GM18951 (cell line): ENCODE results near the gene TOX4.

Experiments used
- POLR2A ChIP-seq: IDR thresholded peaks from 4 replicates; pipeline ENCODE4 v1.6.1; 2011; ENCODE audit warnings: mild to moderate bottlenecking; ENCODE audit not compliant: insufficient read length, insufficient read depth; ENCODE audit errors: extremely low read depth
- in situ Hi-C: fragments of 300-500 bp; cut with MboI; formaldehyde crosslinking; loops from one replicate; pipeline ENCODE4 v1.12.0; 2022; ENCODE audit warnings: low sequenced_read_pairs, mixed read lengths, inconsistent platforms; ENCODE audit not compliant: unreplicated experiment

TOX4 gene

DNA sequence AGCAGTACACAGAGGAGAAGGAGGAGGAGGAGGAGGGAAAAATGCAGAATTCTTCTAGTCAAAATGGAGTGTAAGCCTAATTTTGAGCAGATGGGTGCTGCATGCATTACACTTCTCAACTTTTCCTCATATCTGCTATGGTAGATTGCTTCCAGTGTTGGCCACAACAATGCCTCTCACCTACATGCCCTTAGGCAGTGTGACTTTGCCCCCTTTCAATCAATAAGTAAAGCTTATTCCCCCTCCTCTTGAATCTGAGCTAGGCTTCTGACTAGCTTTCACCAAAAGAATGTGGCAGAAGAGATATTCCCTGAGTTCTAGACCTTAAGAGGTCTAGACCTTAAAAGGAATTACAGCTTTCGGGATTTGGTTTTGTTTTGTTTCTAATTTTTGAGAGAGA, 37.3 kb downstream of the TOX4 start:
- TF ChIP-seq POLR2A: no peak
- in situ Hi-C loops: no loop called here

DNA sequence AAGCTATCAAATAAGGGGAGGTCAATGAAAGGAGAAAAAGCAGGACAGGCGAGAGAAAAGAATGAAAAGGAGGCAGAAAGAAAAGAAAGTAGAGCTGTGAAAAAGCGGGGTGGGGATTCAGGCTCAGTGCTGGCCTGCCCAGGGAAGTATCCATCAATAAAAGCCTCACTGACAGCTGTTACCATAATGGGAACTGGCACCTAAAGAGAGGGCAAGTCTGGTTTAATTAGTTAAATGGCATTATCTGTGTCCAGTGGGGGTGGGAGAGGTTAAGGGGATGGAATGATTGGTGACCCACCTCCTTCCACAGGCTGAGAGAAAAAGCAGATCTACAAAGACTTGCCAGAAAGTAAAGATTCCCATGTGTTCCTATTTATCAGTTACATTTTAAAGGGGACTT, 41.7 kb downstream of the TOX4 start:
- in situ Hi-C loops: no loop called here
- no peak for TF ChIP-seq POLR2A

DNA sequence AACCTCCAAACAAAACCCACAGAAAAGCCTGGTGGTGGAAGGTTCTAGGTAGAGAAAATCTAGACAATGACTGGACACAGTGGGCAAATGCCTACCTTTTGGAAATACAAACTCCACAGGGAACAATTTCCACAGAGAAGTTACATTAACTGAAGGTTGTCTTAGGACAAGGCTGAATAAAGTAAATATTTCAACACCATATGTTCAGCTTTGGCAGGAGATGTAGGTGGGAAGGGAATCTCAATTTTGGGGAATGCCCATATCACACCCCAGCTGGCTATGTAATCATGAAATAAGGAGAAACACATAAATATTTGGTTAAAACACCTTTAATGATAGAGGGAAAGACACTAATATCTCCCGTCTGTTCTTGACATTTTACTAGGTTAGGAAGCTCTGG, 43.8 kb downstream of the TOX4 start:
- in situ Hi-C loops: no loop called here
- no peak for TF ChIP-seq POLR2A

DNA sequence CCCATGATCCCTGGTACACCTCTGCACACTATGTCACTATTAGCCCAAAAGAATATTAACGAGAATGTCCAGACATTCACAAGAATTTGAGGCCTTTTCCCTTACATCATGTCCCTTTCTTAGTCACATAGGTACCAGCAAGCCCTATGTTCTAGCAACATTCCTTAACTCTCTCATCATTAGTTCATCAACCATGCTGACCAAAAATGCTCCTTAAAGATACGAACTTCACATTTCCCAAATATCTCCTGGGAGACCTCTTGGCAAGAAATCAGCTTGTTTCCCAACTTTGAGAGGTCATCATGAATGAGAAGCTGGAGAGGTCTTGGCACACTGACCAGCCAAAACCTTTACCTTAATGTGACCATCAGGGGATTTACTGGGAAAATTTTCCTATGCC, 44.5 kb downstream of the TOX4 start:
- TF ChIP-seq POLR2A: no peak
- in situ Hi-C loops: no loop called here

DNA sequence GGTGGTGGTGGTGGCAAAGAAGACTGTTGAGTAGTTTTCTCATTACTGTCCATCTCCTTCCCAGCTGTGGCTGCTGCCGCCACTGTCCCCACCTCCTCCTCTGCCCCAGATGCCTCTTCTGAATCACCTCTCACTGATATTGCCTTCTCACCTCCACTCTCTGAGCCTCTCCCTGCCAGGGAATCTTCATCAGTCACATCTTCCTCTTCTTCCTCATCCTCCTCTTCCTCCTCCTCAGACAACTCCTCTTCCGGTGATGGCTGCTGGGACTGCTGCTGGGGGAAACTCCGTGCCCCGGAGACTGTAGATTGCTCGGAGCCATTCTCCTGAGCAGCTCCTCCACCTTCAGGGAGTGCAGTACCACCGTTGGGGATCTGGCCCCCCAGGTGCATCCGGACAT, 46.2 kb downstream of the TOX4 start:
- in situ Hi-C loops: no loop called here
- TF ChIP-seq POLR2A: no peak

DNA sequence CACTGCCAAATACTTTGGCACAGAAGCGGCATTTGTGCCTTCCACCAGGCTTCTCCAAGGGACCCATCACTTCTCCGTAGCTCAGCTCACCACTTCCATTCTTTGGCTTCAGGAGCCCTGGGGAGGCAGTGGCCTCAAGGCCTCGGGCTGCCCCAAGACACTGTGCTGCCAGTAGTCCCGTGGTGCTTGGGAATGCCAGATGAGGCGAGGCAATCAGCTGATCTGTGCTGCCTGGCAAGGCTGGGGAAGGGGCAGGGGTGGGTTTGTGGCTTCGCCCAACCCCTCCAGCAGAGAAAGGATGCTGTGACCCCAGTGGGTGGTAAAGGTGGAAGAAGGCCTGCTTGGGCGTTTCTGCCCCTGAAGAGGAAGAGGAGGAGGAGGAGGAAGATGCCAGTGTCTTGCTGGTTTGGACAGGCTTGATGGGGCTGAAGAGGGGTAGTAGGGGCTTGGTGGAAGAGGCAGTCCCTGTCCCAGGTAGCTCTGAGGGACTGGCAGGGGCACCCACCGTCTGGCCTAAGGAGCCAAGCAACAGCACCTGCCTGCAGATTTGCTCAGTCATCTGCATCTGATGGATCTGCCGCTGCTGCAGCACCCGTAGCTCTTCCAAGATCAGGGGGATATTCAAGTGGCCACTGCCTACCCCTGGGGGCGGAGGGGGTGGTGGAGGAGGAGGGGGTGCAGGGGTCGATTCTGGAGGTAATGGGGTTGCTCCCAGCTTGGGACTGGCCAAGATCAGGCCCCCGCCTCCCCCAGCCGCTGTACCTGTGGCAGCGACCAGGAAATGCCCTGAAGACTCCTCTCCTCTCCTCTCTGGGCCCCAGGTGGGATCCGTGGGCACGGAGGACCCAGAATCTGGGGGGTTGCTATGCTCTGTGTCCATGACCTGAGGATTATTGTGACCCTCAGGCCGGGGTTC, 47.8 kb downstream of the TOX4 start:
- in situ Hi-C loops: no loop called here
- no peak for TF ChIP-seq POLR2A

DNA sequence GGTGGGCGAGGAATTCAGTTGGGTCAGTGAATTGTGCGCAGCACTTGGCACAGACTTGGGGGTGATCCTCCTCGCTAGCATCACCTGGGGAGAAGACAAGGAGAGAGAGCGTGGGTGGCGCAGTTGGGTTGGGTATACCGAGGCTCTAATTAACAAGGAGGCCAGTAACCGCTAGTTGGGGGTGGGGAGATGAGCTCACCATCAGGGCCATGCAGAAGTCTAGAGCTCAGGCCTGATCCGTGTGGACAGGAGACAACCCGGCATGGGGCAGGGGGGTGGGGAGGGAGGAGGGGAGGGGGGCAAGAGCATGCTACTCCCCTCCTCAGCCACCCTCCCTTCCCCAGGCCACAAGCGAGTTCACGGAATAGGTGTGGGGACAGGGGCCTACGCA, 48.6 kb downstream of the TOX4 start:
- no peak for TF ChIP-seq POLR2A
- in situ Hi-C loops: no loop called here

DNA sequence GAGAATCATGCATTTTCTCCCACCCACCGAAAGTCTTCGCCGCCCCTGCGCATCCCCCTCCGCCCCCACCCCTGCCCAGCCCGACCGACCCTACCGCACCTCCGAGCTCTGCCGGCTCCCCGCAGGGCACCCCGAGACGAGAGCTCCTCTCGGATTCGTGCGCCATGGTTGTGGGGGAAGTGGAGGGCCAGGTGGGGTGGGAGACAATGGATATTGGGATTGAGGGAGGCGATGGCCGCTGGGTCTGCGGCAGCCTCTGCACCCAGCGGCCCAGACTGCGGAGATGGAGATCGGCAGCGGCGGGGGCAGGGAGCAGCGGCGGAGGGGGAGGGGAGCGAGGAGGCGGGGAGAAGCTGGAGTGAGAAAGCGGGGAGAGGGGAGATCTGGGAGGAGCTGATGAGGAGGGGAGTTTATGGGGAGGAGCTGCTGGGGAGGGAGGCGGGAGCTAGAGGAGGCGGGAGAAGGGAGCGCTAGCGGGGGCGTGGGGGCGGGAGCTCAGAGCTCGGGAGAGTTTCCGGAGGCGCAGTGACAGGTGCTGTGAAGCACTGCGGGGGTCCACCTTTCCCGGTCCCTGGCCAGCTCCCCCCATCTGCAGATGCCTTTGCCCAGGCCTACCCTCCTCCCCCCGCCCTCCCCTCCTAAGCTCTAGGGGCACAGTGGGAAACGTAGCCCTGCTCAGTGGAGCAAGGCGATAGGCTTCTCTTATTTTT, 49.1 kb downstream of the TOX4 start, which contains the start of gene SALL2:
Gene SALL2 (minus strand): TSS at position 385 of the 710 bp plus-strand sequence. CDS start 219 bp downstream, at position 166.
- in situ Hi-C loops: no loop called here
- TF ChIP-seq POLR2A: peak; percentile 40

DNA sequence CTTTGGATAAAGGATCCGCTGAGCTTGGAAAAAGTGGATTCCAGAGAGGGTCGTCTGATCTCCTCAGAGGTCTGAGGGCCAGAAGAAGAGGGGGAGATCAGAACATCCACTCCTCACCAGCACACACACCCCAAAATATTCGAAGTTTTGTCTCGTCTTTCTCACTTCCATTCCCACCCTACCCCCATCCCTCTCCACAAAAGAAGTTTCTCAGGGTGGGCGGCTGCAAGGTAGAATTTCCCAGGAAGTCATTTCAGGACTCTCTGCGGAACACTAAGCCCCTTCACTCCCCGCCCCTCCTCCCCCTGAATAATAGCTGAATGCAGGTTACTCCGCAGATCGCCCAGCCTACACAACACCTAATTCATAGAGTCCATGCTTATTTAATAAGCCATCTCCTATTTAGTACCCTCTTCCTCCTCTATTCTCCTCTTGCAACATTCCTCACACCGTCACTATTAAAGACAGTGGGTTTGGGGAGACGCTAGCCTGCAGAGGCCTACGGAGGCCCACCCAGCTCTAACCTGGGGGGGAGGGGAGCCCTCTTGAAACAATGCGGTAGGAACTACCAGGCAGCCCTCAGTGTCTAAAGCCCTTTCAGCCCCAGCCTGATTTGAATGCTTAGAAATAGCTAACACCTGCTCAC, 49.8 kb downstream of the TOX4 start:
- no peak for TF ChIP-seq POLR2A

DNA sequence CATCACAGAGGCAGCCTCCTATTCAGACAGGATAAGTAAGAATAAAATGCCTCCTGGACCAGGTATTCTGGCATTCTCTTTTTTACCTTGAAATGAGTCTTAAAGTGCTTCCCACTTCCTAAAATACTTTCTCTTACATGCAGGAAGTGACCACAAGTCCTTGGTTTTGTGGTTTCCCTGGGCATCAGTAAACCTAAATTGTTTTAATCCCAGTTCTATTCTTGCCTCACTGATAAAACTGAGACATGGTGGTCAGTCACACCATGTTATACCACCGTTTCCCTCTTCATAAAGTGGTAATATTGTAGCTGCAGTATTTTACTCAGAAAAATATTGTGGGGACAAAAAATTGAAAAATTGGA, 50.3 kb downstream of the TOX4 start:
- no peak for TF ChIP-seq POLR2A
- in situ Hi-C loops: no loop called here

More for the DNA sequence above, 49.8 kb downstream of the TOX4 start:
- in situ Hi-C loops: no loop called here

DNA sequence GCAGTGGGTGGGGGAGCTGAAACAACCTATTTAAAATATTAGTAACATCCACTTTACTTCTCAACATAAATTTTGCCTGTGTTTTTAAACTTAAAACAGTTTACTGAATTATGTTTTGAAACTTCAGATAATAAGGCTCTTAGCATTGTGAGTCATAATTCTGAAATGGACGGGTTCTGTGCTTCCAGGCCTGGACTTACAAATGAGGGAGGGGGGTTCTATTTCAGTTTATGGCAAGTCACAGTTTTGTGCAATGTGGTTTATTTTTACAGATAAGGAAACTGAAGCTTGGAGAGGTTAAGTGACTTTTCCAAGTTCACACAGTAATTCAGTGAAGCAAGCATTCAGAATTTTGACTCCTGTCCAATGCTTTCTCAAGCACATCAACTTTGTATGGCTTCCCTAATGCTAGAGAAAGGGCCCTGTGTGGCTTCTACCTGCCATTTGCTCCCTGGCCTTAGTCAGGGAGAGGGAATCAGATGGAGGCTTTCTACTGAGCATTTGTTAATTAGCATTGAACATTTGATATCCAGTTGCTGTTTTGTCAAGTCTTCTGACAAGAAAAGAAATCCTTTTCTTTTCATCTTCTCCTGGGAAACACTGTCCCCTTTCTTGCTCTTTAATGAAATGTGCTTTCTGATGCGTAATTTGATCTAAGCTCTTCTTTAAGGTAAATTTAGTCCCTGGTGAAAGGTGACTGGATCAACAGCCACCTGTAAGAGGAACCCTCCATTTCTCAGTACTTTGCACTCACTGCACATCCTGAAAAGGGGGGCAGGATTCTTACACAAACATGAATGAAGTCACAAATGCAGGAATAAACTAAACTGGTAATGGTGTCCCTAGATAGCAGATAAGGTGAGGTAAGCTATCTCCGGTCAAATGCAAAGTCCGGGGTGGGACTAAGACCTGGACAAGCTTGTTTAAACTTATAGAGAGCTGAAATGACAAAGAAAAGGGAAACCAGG, 51.7 kb downstream of the TOX4 start:
- in situ Hi-C loops: no loop called here
- no peak for TF ChIP-seq POLR2A

DNA sequence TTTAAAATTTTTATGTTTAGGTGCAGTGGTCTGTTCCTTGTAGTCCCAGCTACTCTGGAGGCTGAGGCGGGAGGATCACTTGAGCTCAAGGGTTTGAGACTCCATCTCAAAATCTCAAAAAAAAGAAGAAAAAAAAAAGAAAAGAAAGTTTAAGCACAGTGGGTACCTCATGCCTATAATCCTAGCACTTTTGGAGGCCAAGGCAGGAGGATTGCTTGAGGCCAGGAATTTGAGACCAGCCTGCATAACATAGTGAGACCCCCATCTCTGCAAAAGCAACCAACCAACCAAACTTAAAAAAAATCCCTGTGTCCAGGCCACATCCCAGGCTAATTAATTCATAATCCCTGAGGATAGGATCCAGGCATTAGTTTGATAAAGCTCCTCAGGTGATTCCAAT, 52.5 kb downstream of the TOX4 start:
- no peak for TF ChIP-seq POLR2A
- in situ Hi-C loops: no loop called here
